HG03565 (cell line): Measurements from ENCODE around the gene RPS17.
"Not testable (repeated sequence)": the region's sequence is repeated elsewhere in the genome, so short reads cannot be mapped to it uniquely, and the experiment has no call there.

ENCODE experiments used
- ATAC-seq: cut with Tn5 transposase; IDR thresholded peaks from one replicate; pipeline ENCODE4 v1.9.1; 2021; ENCODE audit warnings: mild to moderate bottlenecking, moderate library complexity; ENCODE audit not compliant: unreplicated experiment

The RPS17 gene

DNA sequence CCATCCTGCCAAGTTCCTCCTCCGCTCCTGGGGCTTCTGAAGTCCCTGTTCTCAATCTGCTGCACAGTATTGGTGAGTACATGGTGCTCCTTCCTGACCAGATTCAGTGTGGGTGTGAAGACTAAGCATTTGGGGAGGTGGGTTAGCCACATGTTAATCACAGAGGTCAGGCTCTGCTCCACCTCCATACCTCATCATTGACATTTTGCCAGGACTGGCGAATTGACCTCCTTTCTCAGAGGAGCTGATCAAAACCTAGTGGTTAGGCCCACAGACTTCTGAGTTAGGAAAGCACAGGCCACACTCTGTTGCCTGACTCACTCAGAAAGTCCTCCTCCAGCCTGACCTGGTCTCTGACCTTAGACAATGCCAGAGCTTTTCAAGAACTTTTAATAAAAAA, 8.4 kb upstream of the RPS17 start:
- no peak for ATAC-seq

DNA sequence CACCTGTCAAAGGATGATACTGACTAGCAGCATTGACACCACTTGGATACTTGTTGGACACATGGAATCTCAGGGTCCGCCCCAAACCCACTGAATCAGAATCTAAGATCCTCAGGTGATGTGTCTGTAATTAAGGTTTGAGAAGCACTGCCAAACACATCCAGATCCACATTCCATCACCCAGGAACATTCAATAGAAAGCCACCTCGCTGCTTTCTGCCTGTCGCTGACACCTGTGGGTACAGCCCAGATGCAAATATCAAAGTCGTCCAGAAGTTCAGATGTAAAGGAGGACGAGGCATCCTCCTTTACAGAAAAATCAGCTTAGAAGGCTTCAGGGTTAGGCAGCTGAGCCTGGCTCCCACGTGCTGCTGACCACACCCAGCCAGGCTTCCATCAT, 5.2 kb upstream of the RPS17 start:
- ATAC-seq: no peak

DNA sequence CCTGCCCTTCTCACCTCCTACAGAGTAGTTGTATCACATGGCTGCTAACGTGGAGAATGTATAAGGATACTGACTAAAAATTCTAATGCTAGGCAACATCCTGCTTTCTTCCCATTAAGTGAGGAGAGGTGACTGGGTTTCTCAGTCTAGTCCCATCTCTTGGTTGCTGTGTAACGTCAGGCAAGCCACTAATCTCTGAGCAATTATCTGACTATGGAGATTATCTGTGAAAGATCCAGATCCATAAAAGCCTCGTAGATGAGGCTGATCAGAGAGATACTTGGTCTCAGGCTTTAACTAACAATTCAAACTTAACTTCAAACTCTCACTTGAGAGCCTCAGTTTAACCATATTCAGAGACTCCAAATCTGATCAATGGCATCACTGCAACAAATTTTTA, 4.7 kb upstream of the RPS17 start:
- no peak for ATAC-seq

DNA sequence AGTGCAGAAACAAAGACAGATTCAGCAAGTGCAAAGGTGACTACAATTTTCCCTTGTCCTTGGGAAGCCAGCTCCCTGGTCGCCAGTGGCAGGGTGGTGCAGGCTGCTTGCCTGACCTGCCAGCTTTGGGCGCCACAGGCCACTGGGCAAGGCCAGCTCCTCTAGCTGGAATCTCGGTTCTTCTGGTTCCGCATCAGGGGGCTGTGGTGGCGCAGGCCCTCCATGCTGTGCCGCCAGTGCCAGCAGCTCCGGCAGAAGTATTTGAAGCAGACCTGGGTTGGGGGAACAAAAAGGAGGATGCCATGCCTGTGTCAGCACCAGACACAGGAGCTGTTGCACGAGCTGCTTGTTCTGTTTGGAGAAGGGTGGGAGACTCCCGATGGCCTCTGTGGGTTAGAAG, 4.2 kb upstream of the RPS17 start:
- ATAC-seq: no peak

DNA sequence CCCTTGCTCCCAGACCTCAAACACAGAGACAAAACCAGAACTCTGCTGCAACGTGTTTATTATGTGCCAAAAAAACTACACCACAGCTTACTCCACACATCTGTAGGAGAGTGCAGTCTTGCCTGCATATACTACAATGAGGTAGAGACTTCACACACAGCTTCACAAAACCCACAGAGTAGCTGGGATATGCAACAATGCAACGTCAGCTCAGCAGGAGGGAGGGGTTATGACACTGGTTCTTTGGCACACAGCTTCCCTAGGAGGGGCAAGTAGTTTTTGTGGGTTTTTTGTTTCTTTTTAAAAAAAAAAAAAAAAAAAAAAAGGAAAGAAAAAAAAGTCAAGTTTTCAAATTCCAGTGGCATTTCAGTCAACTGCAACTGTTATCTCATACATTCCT, 2.9 kb upstream of the RPS17 start:
- ATAC-seq: no peak

DNA sequence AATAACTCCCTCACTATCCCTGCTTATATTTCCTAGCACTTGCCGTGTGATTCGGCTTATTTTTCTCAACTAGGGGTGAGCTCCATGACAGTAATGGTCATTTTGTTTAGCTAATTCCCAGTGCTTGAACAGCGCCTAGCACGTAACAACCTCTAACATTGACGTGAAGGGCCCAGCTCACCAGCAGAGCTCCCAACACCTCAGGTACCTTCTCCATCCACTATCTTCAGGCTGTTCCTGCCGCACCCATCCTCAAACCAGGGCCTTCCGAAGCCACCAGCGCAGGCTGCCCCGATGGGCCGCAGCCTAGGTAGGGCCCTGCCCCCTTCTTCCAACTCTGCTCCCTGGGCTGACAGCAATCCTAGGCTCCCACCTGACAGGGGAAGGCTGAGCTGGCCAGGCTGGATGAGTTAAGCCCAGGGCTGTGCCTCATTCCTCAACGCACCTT, 751 bp upstream of the RPS17 start:
- ATAC-seq: no peak

DNA sequence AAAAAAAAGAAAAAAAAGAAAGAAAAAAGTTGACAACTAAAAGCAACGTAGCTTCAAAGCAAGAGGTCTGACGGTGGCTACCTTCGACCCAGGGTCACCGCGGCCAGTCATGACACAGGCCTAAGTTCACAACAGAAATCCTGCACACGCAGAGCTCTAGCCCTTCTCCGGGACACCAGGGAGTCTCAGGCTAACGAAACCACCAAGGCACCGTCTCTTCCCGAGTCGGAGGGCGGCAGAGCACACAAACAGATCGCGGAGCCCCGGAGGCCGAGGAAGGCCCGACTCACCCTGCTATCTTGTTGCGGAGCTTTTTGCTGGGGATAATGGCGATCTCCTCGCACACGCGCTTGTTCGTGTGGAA, 584 bp downstream of the RPS17 start:
- no peak for ATAC-seq

DNA sequence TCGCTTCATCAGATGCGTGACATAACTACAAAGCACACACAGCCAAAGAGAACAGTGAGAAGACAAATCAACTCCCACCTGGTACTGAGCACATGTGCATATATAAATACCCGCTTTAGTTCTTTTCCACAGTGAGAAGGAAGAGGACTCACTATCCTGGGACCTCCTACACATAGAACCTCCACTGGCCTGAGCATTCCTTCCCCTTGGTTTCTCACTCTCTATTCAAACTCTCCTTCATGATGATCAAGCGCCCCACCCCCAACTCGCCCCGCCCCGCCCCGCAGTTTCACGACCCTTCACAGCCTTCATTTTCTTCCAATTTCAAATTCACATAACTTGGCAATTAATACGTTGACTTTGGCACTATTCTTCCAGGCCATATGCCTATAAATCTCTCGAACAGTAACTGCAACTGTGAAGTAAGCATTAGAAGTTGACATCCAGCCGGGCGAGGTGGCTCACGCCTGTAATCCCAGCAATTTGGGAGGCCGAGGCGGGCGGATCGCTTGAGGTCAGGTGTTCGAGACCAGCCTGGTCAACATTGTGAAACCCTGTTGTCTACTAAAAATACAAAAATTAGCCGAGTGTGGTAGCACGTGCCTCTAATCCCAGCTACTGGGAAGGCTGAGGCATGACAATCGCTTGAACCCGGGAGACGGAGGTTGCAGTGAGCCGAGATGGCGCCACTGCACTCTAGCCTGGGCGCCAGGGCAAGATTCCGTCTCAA, 1.1 kb downstream of the RPS17 start:
- no peak for ATAC-seq

DNA sequence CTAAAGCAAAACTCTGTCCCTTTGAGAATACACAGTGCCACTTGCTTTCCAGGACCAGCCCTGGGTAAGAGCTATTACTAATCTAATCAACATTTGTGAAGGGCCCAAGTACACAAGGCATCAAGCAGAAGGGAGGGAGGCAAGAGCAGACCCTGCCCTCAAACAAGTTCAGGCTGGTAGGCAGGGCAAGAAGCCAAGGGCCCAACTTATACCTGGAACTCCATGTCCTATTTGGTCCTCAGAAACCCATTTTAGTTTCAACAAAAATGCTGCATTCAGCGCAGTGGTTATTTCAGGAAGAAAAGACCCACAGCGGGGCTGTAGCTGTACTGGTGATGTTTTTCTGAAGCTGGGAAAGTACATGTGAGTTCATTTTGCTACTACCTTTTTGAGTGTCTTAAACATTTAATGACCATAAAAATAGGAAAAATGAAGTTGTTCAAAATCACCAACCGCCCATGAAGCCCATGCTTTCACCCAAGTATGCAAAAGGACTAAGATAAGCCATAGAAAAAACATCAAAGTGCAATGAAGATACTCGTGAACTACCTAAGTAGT, 2.8 kb downstream of the RPS17 start:
- no peak for ATAC-seq

DNA sequence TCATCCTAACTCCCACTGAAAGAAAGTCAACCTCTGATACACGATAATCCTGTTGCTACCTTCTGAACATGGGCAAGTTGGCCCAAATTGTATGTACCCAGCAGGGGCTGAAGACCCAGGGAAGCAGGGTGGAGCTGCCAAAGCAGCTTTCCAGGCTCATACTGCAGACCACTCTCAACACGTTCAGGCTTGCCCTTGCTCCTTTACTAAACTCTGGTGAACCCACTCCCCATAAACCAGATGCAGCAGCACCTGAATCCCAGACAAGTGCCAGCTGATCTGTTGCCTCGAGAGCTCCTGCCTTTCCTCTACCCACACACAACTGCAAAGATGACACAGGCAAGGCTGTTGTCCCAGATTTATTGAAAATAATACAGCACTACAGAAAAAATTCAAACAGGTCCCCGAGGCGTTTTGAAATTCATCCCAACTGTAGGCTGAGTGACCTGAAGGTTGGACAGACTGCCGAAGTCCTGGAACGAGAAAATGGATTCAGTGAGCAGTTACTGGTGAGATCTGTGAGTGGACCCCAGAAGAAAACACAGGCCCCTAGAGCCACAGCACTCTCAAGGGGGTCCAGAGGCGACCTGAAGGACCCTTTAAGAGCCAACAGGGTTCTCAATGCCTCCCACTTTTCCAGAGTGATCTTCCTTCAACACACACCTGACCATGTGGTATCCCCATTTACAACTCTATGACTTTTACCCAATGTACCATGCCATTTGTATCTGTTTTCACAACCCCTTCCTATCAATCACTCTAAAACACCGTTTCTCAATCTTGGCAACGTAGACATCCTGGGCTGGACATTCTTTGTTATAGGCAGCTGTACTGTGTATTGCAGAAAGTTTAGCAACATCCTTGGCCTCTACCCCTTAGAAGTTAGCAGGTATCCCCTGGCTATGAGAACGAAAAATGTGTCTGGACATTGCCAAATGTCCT, 3.6 kb downstream of the RPS17 start:
- no peak for ATAC-seq

DNA sequence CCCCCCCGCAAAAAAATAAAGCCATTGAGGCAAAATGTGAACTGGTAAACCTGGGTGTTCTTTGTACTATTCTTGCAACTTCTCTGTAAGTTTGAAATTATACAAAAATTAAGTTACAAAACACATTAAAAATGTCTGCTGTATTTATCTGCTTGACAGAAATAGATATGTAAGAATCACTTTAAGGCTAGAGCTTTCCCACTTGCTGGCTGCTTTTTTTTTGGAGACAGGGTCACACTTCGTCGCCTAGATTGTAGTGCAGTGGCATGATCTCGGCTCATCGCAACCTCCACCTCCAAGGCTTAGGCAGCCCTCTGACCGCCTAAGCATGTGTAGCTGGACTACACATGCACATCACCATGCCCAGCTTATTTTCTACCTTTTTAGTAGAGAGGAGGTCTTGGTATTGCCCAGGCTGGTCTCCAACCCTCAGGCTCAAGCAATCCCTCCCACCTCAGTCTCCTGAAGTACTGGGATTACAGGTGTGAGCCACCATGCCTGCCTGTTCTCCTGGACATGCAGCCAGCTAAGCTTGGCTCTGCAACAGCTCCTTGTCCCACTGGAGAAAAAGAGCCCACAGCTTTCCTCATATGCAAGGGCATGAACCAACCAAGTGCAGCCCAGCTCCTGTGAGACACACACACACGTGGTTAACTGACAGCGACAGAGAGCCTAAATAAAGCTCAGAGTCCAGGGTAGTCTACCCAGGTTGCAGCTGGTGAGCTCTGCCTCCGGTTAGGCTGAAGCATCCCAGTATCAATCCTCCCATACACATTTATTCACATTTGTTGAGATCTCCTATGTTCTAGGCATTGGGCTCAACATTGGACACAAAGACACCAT, 4.5 kb downstream of the RPS17 start:
- ATAC-seq: no peak

DNA sequence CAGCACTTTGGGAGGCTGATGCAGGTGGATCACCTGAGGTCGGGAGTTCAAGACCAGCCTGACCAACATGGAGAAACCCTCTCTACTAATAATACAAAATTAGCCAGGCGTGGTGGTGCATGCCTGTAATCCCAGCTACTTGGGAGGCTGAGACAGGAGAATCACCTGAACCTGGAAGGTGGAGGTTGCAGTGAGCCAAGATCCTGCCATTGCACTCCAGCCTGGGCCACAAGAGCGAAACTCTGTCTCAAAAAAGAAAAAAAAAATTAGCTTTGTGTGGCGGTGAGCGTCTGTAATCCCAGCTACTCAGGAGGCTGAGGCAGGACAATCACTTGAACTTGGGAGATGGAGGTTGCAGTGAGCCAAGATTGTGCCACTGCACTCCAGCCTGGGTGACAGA, 5.1 kb downstream of the RPS17 start:
- not testable (repeated sequence) for ATAC-seq

DNA sequence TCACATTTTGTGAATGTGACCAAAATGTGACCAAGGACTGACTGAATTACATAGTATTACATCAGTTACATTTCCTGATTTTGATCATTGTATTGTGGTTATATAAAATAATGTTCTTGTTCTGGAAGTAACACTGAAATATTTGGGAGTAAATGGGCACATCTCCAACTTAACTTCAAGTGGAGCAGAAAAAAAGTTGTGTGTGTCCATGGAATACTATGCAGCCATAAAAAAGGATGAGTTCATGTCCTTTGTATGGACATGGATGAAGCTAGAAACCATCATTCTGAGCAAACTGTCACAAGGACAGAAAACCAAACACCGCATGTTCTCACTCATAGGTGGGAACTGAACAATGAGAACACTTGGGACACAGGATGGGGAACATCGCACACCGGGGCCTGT, 5.8 kb downstream of the RPS17 start:
- ATAC-seq: not testable (repeated sequence)

DNA sequence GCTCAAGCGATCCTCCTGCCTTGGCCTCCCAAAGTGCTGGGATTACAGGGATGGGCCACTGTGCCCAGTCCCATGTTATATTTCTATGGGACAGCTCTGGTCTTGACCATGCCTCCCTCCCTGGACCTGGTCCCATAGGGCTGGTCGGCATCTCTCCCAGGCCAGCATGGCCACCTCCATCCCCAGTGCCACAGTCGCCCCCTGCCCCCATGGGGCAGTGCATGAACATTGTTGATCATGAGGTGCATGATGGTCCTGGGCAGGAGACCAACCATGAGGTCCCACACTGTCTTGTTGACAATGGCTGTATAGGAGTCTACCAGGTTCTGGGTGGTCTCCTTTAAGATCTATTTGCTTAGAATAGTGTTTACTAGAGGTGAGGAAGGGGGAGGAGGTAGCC, 6.5 kb downstream of the RPS17 start:
- ATAC-seq: no peak

DNA sequence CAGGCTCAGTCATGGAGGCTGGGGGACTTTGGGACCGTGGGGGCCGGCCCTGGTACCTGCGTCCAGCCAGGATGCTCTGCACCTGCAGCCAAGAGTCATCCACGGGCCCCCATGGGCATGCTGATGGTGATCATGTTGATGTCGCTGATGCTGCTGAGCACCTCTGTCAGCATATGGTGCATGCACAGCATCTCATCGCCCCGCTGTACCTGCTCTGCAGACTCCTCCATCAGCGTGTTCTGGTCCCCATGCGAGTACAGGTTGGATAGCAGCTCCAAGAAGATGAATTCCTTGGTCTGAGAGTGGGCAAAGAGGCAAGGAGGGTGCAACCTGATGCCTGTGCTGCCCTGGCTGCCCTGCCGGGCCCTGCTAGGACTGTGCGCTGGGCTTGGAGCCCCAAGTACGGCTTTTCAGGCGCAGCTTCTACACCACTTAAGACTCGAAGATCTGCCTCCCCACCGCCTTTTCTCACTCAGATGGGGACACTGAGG, 7.2 kb downstream of the RPS17 start:
- no peak for ATAC-seq

DNA sequence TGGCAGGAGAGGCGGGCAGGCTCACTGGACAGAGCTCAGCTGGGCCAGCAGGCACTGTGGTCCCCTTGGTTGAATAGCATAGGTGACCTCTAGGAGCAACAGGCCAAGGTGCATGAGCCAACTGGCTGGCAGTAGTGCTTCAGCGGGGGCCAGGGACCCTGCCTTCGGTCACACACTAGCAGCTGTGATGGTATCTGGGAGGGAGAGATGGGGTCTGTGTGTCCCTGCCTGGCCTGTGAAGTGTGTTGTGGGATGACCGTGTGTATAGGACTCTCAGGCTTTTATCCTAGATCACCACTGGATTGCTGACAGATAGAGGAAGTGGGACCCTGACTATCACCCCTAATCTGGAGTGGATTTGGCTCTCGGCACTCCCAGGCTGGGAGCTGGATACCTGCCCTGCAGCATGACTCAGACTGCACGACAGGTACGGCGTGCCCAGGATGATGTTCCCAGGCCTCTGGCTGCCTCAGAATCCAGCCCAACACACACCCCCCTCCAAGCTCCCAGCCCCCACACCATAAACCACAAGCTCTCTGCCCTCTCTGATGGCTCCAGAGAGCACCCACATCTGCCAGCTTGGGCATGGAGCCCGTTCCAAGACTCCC, 7.8 kb downstream of the RPS17 start:
- no peak for ATAC-seq

DNA sequence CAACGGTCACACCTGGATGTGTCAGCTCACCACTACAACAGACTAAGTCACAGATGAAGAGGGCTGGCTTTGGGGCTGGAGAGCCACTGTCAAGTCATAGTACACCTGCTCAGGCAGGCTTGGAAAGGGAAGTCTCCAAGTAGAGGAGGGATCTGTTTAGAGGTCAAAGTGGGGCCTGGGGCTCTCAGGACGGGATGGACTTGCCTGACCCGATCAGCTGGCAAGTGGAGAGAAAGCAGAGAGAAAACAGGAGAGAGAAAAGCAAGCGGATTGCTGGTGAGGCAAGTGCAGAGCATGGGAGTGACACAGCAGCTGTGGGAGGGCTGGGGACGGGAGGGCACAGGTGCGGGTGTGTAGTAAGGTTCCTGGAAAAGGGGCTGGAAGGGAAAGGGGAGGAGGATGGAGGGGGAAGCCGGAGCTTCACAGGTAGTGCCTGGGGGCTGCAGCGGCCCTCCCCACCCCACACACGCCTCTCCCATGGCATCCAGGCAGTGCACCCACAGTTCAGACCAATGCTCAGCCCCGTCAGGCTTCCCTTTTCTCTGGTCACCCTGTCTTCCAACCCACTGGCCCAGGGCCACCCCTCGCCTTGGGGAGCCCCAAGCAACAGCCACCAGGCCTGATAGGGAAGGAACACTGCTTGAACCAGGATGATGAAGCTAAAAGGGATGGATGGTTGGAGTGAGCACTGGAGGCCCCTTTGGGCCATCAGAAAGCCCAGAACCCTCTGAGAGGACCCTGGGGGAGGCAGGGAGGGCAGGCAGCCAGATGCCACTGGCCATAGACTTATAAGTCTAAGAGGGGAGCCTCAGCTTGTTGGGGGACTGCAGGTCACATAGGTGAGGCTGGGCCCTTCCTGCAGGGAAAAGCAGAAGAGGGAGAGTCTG, 8.5 kb downstream of the RPS17 start:
- no peak for ATAC-seq

DNA sequence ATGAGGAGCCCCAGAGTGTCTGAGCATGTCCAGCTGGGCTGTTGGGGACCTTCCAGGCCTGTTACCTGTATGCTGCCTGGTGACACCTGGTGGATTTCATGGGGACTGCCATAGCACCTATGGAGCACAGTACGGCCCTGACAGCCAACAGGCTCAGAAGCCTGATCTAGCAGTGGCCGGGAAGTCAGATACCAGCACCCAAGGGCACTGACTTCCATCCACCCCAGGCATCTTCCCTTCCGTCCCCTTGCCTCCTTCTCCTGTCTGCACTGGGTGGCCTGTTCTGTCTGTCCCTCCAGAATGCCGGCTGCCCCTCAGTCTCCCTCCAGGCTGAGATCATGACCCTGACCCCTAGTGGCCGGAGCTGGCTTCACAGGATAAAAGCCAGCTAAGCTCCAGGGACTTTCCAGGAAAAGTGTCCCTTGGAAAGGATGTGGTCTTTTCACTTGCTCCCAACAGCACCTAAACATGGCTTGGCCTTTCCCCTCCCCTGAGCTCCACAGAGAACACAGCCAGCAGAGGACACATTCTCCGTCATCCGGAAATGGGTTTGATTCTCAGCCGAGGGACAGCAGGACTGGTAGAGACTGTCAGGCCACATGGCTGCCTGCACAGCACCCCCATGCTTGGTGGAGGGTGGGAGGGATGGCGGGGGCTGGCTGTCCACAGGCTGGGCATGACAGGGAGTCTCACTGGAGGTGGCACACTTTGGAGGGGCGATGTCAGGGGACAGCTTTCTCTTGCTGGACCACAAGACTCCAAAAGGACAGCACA, 9.5 kb downstream of the RPS17 start:
- no peak for ATAC-seq

DNA sequence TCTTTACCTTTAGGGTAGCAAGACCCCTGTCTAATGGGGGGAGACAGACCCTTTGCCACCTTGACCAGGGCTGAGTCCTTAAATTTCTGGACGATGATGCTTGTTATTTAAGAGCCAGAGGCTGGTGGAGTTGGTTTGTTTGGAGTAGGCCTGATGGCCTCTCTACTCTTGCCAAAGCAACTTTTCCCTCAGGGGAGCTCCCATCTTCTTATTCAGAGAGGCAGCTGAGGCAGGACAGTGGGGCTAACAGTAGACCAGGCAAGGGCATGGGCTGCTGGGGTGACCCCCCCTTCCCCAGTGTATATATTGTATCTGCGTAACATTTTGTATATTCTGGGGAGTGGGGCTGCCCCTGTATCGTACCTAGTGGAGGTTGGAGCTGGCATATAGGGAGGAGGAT, 10.3 kb downstream of the RPS17 start:
- ATAC-seq: no peak
